MM.1S (cell line): ENCODE results near the gene ITGA2.

Experiments used
- CTCF ChIP-seq: fragments of 300-600 bp; sonication (generic); IDR thresholded peaks from 2 replicates; pipeline ENCODE4 v1.5.1; 2016; ENCODE audit warnings: antibody characterized with exemption, low read length, mixed read lengths
- EZH2 ChIP-seq: fragments of 300-600 bp; sonication (generic); optimal IDR thresholded peaks from 2 replicates; pipeline ENCODE3; 2017; ENCODE audit warnings: low read depth, mild to moderate bottlenecking, antibody characterized with exemption, low read length, mixed read lengths

- TF ChIP-seq EZH2 (no peak), CTCF (no peak)
These were observed 1.3 kb upstream of the ITGA2 start for GRCh38 chr5:52987711-52988331.
